ENCODE data around the gene TNIK.

GRCh38 chr3:171283183-171283847 lies 176.9 kb downstream of the TNIK start:
- no peak for TF ChIP-seq EZH2 (IDR thresholded peaks at IDR 0.05; ENCODE audit: borderline replicate concordance, insufficient read depth, low read length, poor library complexity, severe bottlenecking)
- no peak for TF ChIP-seq POLR2AphosphoS5 (IDR thresholded peaks at IDR 0.05)
- no peak for TF ChIP-seq CTCF (IDR thresholded peaks at IDR 0.05; ENCODE audit: poor library complexity, severe bottlenecking)
- no peak for TF ChIP-seq TAF1 (IDR thresholded peaks at IDR 0.05; ENCODE audit: low read depth)
- no peak for TF ChIP-seq EP300 (conservative IDR thresholded peaks at IDR 0.05; ENCODE audit: poor library complexity, severe bottlenecking)
- TF ChIP-seq REST (IDR thresholded peaks at IDR 0.05; ENCODE audit: borderline replicate concordance) = no peak
- no peak for TF ChIP-seq SMC3 (conservative IDR thresholded peaks at IDR 0.05; ENCODE audit: poor library complexity)
- no peak for TF ChIP-seq RAD21 (conservative IDR thresholded peaks at IDR 0.05)
- no peak for TF ChIP-seq MXI1 (conservative IDR thresholded peaks at IDR 0.05; ENCODE audit: poor library complexity, severe bottlenecking)
